ENCODE results near the gene NCKAP5. TPM values are rescaled to one million over a fixed set of nuclear protein-coding genes. Genes with fewer than 3 reads are reported as not detected.

The NCKAP5 gene
- total RNA-seq, 2 experiments from 2014 or later, result not detected

- Mint-ChIP-seq H3K4me1 (no peaks in the 10 kb centered on the region), H3K9me3 (peaks cover 1% of the 10 kb centered on the region), H3K4me3 (no peak overlapping the region), H3K36me3 (no peaks in the 10 kb centered on the region), H3K27ac (no peak overlapping the region), H3K27me3 (no peaks in the 10 kb centered on the region)
- POLR2A ChIA-PET, result no interaction called here
- no peak for ATAC-seq (ENCODE audit: low read depth)
- no peak for DNase-seq
Measured at GRCh38 chr2:133369901-133370658, 198.2 kb downstream of the NCKAP5 start.

- POLR2A ChIA-PET, result no interaction called here
- Mint-ChIP-seq H3K27me3 (no peaks in the 10 kb centered on the region), H3K36me3 (no peaks in the 10 kb centered on the region), H3K4me3 (no peak overlapping the region), H3K9me3 (peaks cover 1% of the 10 kb centered on the region), H3K4me1 (peaks cover 8% of the 10 kb centered on the region), H3K27ac (no peak overlapping the region)
- DNase-seq (no peak), ATAC-seq (ENCODE audit: low read depth) (no peak)
Measured at GRCh38 chr2:133365117-133365516, 203.1 kb downstream of the NCKAP5 start.

- no peak for ATAC-seq (ENCODE audit: low read depth)
- Mint-ChIP-seq H3K27me3 (no peaks in the 10 kb centered on the region), H3K27ac (no peak overlapping the region), H3K36me3 (no peaks in the 10 kb centered on the region), H3K4me1 (peaks cover 9% of the 10 kb centered on the region), H3K9me3 (peaks cover 1% of the 10 kb centered on the region), H3K4me3 (no peak overlapping the region)
- POLR2A ChIA-PET, result no interaction called here
- DNase-seq, result no peak
Measured at GRCh38 chr2:133364636-133365035, 203.6 kb downstream of the NCKAP5 start.

- Mint-ChIP-seq H3K36me3 (no peaks in the 10 kb centered on the region), H3K27ac (no peak overlapping the region), H3K27me3 (no peaks in the 10 kb centered on the region), H3K9me3 (peaks cover 1% of the 10 kb centered on the region), H3K4me3 (no peak overlapping the region), H3K4me1 (peaks cover 9% of the 10 kb centered on the region)
- DNase-seq (no peak), ATAC-seq (ENCODE audit: low read depth) (no peak)
- POLR2A ChIA-PET, result no interaction called here
Measured at GRCh38 chr2:133363884-133364283, 204.4 kb downstream of the NCKAP5 start.

- Mint-ChIP-seq H3K27me3 (no peaks in the 10 kb centered on the region), H3K9me3 (peaks cover 1% of the 10 kb centered on the region), H3K27ac (no peak overlapping the region), H3K36me3 (no peaks in the 10 kb centered on the region), H3K4me3 (no peak overlapping the region), H3K4me1 (peaks cover 9% of the 10 kb centered on the region)
- DNase-seq (no peak), ATAC-seq (ENCODE audit: low read depth) (no peak)
- POLR2A ChIA-PET, result no interaction called here
Measured at GRCh38 chr2:133362061-133362476, 206.2 kb downstream of the NCKAP5 start.

GRCh38 chr2:133360882-133361281, 207.4 kb downstream of the NCKAP5 start:
- no peaks in the 10 kb centered on the region for H3K27me3 Mint-ChIP-seq

GRCh38 chr2:133360190-133360589, 208.1 kb downstream of the NCKAP5 start:
- Mint-ChIP-seq H3K4me3 (no peak overlapping the region), H3K36me3 (no peaks in the 10 kb centered on the region), H3K4me1 (peaks cover 9% of the 10 kb centered on the region), H3K9me3 (peaks cover 1% of the 10 kb centered on the region), H3K27ac (no peak overlapping the region), H3K27me3 (no peaks in the 10 kb centered on the region)
- ATAC-seq (ENCODE audit: low read depth) (no peak), DNase-seq (no peak)
- POLR2A ChIA-PET, result no interaction called here

More at GRCh38 chr2:133360882-133361281, 207.4 kb downstream of the NCKAP5 start:
- ATAC-seq (ENCODE audit: low read depth), result peak; percentile 56
- no peak for DNase-seq
- Mint-ChIP-seq H3K4me3 (no peak overlapping the region), H3K4me1 (peaks cover 9% of the 10 kb centered on the region), H3K36me3 (no peaks in the 10 kb centered on the region), H3K27ac (no peak overlapping the region), H3K9me3 (peaks cover 1% of the 10 kb centered on the region)
- POLR2A ChIA-PET, result no interaction called here

GRCh38 chr2:133352719-133353118, 215.5 kb downstream of the NCKAP5 start:
- no peaks in the 10 kb centered on the region for H3K27me3 Mint-ChIP-seq
- no peaks in the 10 kb centered on the region for H3K9me3 Mint-ChIP-seq
- POLR2A ChIA-PET, result no interaction called here
- ATAC-seq (ENCODE audit: low read depth) (no peak), DNase-seq (no peak)
- H3K4me1 Mint-ChIP-seq, result no peaks in the 10 kb centered on the region
- H3K4me3 Mint-ChIP-seq, result no peak overlapping the region
- no peaks in the 10 kb centered on the region for H3K36me3 Mint-ChIP-seq
- no peak overlapping the region for H3K27ac Mint-ChIP-seq

- no peaks in the 10 kb centered on the region for H3K27me3 Mint-ChIP-seq
- POLR2A ChIA-PET, result no interaction called here
- ATAC-seq (ENCODE audit: low read depth) (no peak), DNase-seq (no peak)
- H3K4me1 Mint-ChIP-seq, result no peaks in the 10 kb centered on the region
- no peak overlapping the region for H3K27ac Mint-ChIP-seq
- H3K36me3 Mint-ChIP-seq, result no peaks in the 10 kb centered on the region
- no peak overlapping the region for H3K4me3 Mint-ChIP-seq
- no peaks in the 10 kb centered on the region for H3K9me3 Mint-ChIP-seq
Measured at GRCh38 chr2:133346654-133347053, 221.6 kb downstream of the NCKAP5 start.

GRCh38 chr2:133345638-133346037, 222.6 kb downstream of the NCKAP5 start:
- Mint-ChIP-seq H3K27ac (no peak overlapping the region), H3K4me3 (no peak overlapping the region), H3K4me1 (no peaks in the 10 kb centered on the region), H3K9me3 (no peaks in the 10 kb centered on the region), H3K27me3 (no peaks in the 10 kb centered on the region), H3K36me3 (no peaks in the 10 kb centered on the region)
- ATAC-seq (ENCODE audit: low read depth) (no peak), DNase-seq (no peak)
- POLR2A ChIA-PET, result no interaction called here

GRCh38 chr2:133344849-133345248, 223.4 kb downstream of the NCKAP5 start:
- no peak for ATAC-seq (ENCODE audit: low read depth)
- POLR2A ChIA-PET, result no interaction called here
- Mint-ChIP-seq H3K4me3 (no peak overlapping the region), H3K27me3 (no peaks in the 10 kb centered on the region), H3K36me3 (no peaks in the 10 kb centered on the region), H3K4me1 (no peaks in the 10 kb centered on the region), H3K27ac (no peak overlapping the region), H3K9me3 (no peaks in the 10 kb centered on the region)
- DNase-seq, result no peak

GRCh38 chr2:133343018-133343352, 225.3 kb downstream of the NCKAP5 start:
- no peaks in the 10 kb centered on the region for H3K27me3 Mint-ChIP-seq
- DNase-seq (no peak), ATAC-seq (ENCODE audit: low read depth) (no peak)
- POLR2A ChIA-PET, result no interaction called here
- H3K36me3 Mint-ChIP-seq, result no peaks in the 10 kb centered on the region
- H3K4me1 Mint-ChIP-seq, result no peaks in the 10 kb centered on the region
- no peak overlapping the region for H3K27ac Mint-ChIP-seq
- no peaks in the 10 kb centered on the region for H3K9me3 Mint-ChIP-seq
- H3K4me3 Mint-ChIP-seq, result no peak overlapping the region

- Mint-ChIP-seq H3K4me3 (no peak overlapping the region), H3K4me1 (no peaks in the 10 kb centered on the region), H3K9me3 (no peaks in the 10 kb centered on the region), H3K27me3 (no peaks in the 10 kb centered on the region), H3K27ac (no peak overlapping the region), H3K36me3 (no peaks in the 10 kb centered on the region)
- no peak for DNase-seq
- POLR2A ChIA-PET, result no interaction called here
- no peak for ATAC-seq (ENCODE audit: low read depth)
Measured at GRCh38 chr2:133342286-133343017, 225.8 kb downstream of the NCKAP5 start.

- Mint-ChIP-seq H3K4me3 (no peak overlapping the region), H3K27me3 (no peaks in the 10 kb centered on the region), H3K36me3 (no peaks in the 10 kb centered on the region), H3K9me3 (no peaks in the 10 kb centered on the region), H3K4me1 (no peaks in the 10 kb centered on the region), H3K27ac (no peak overlapping the region)
- POLR2A ChIA-PET, result no interaction called here
- DNase-seq, result no peak
- ATAC-seq (ENCODE audit: low read depth), result no peak
Measured at GRCh38 chr2:133341575-133341974, 226.7 kb downstream of the NCKAP5 start.

Measured in activated naive CD8-positive, alpha-beta T cell treated with anti-CD3 and anti-CD28 coated beads, Interleukin-2, amount 10 ng/mL, durations not matched to agents 7 days and 5 days (primary cell).